H1 (cell line): ENCODE measurements around the gene TSPAN6. TPM values are rescaled to one million over a fixed set of nuclear protein-coding genes. Genes with fewer than 3 reads are reported as not detected.

Experiments
- ATF3 ChIP-seq: IDR thresholded peaks from 2 replicates; pipeline ENCODE4 v1.6.1; 2011; ENCODE audit warnings: low read depth, mild to moderate bottlenecking, low read length; ENCODE audit not compliant: insufficient read depth
- CHD7 ChIP-seq: fragments of 300-600 bp; sonication (generic); IDR thresholded peaks from 2 replicates; pipeline ENCODE4 v1.7.1; 2012; ENCODE audit warnings: low read length, moderate library complexity, mild to moderate bottlenecking, inconsistent platforms; ENCODE audit not compliant: insufficient replicate concordance
- GTF2F1 ChIP-seq: IDR thresholded peaks from 2 replicates; pipeline ENCODE4 v1.6.1; 2012; ENCODE audit warnings: low read depth, low read length, improper control_type of control experiment, borderline replicate concordance
- JUN ChIP-seq: IDR thresholded peaks from 2 replicates; pipeline ENCODE4 v1.6.1; 2011; ENCODE audit warnings: low read depth, mild to moderate bottlenecking, improper control_type of control experiment, low read length
- PHF8 ChIP-seq: fragments of 200-600 bp; sonication (generic); conservative IDR thresholded peaks from 2 replicates; pipeline ENCODE4 v1.7.1; 2012; ENCODE audit warnings: low read depth, mild to moderate bottlenecking, inconsistent platforms, low read length, moderate library complexity
- SIN3A ChIP-seq, 2 experiments: IDR thresholded peaks in 1 of 2; conservative IDR thresholded peaks in 1 of 2; 2 replicates each; pipeline ENCODE4 v1.6.1; 2011 to 2012; ENCODE audit warnings: low read length in 2 of 2, improper control_type of control experiment in 1 of 2, low read depth in 1 of 2, mild to moderate bottlenecking in 1 of 2
- polyA plus RNA-seq, 7 experiments: library from polyadenylated mRNA; depleted of rRNA in 3 of 7; stranded (reverse) in 5 of 7; unstranded in 2 of 7; fragments of >200 nt in 5 of 7; fragments of 200-250 nt in 2 of 7; gene quantifications; 1 replicate in 5 of 7; 2 replicates in 1 of 7; 4 replicates in 1 of 7; pipeline versions ENCODE4 v1.2.1 to v1.2.3, GENCODE V29; 2011 to 2013; ENCODE audit warnings: missing spikeins in 2 of 7, mixed read lengths in 2 of 7
- total RNA-seq: library from RNA; stranded (reverse); fragmentation: NEBNext Ultra II Directional; extraction: Animal tissue kit (Norgen Biotek cat#: 25700); gene quantifications from 2 replicates; pipeline ENCODE4 v1.2.1, GENCODE V29; 2021

The TSPAN6 gene
- total and polyA plus RNA-seq, 2 of the 8 experiments (the other 6 are each of a cell fraction or from before 2014, with no cell fraction given), result 58.1 to 67.7 TPM

- no peak for TF ChIP-seq CHD7
- no peak for TF ChIP-seq GTF2F1
- TF ChIP-seq ATF3, result no peak
- no peak for TF ChIP-seq PHF8
- TF ChIP-seq SIN3A (conservative IDR thresholded peaks at IDR 0.05 in 1 of 2, IDR thresholded peaks at IDR 0.05 in 1 of 2; ENCODE audit: low read depth in 1 of 2, low read length in 2 of 2), result no peak
- TF ChIP-seq JUN, result no peak
These were observed 45.2 kb downstream of the TSPAN6 start (continued) for GRCh38 chrX:100591256-100592051.
